T-helper 17 cell (primary cell): Measurements from ENCODE around the gene CDR2L. TPM values are rescaled to one million over a fixed set of nuclear protein-coding genes. Genes with fewer than 3 reads are reported as not detected.

ENCODE experiments used
- ATAC-seq: fragments of 150-1000 bp; cut with Tn5 transposase; 2 replicates; pipeline ENCODE4 v1.10.0; 2021; ENCODE audit warnings: mild to moderate bottlenecking, moderate library complexity
- DNase-seq, 3 donors: peaks; one replicate each; pipeline versions ENCODE4 v3.0.0 to v3.0.0-alpha.2; 2020 to 2021
- H3K9me3 ChIP-seq: one replicate; pipeline ENCODE4 v1.7.0; 2013; ENCODE audit warnings: low read length, mild to moderate bottlenecking; ENCODE audit not compliant: control insufficient read depth, poor library complexity, severe bottlenecking
- H3K27ac Mint-ChIP-seq: one replicate; pipeline ENCODE4 v1.8.0; 2022; ENCODE audit warnings: mild to moderate bottlenecking, moderate library complexity, mixed read lengths
- H3K27me3 Mint-ChIP-seq: one replicate; pipeline ENCODE4 v1.8.0; 2022; ENCODE audit warnings: mixed read lengths
- H3K36me3 Mint-ChIP-seq: one replicate; pipeline ENCODE4 v1.8.0; 2022; ENCODE audit warnings: low read depth, mixed read lengths
- H3K4me1 Mint-ChIP-seq: one replicate; pipeline ENCODE4 v1.8.0; 2022; ENCODE audit warnings: mild to moderate bottlenecking, mixed read lengths
- H3K4me3 Mint-ChIP-seq: one replicate; pipeline ENCODE4 v1.8.0; 2022; ENCODE audit warnings: mild to moderate bottlenecking, moderate library complexity, mixed read lengths
- total RNA-seq, 4 donors: library from RNA in 2 of 4; stranded (reverse) in 2 of 4; gene quantifications; one replicate each; pipeline ENCODE4 v1.2.3 and lab custom pipeline; 2022 to 2026

The CDR2L gene
- total RNA-seq, 2 donors from 2014 or later, result 0.86 TPM; not detected in 1

DNA sequence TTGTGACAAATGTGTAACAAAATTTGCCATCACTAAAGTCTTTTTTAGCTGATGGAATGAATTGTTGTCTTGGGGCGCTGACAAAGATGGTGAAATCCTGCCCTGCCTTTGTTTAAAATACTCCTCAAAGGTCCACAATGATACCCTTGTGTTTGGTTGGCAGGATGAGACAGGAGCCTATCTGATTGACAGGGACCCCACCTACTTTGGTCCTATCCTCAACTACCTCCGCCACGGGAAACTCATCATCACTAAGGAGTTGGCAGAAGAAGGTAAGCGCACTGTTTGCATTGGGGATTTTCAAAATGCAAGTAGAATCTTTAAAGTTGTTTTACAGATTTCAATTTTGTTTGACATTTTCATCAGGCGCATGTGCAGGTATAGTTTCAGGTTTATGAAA is 61.6 kb downstream of the CDR2L start:
- Mint-ChIP-seq H3K4me3 (no peak overlapping the region), H3K4me1 (peaks cover 27% of the 10 kb centered on the region), H3K36me3 (peaks cover 4% of the 10 kb centered on the region), H3K27ac (no peak overlapping the region), H3K27me3 (no peaks in the 10 kb centered on the region)
- no peaks in the 10 kb centered on the region for H3K9me3 ChIP-seq
- ATAC-seq (no peak), DNase-seq (no peak)

DNA sequence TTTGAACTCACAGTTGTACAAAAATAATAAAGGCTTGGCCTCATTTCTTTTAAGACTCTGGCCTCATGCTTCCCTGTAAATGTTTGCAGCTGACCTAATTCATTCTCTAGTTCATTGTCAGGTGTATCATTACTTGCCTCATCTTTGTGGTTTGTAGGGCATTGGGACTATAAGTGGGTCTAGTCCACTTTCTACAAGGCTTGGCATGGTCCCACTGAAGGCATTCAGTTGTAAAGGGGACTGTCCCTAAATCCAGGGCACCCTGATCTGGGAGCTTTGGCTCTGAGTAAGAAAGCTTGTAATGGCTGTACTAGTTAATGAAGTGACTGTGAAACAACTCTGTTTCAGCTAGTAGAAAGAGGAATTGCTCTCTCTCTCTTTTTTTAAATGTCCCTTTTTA is 62.3 kb downstream of the CDR2L start:
- ATAC-seq (no peak), DNase-seq (no peak)
- no peaks in the 10 kb centered on the region for H3K27me3 Mint-ChIP-seq
- no peak overlapping the region for H3K4me3 Mint-ChIP-seq
- no peaks in the 10 kb centered on the region for H3K9me3 ChIP-seq
- H3K4me1 Mint-ChIP-seq, result peaks cover 25% of the 10 kb centered on the region
- H3K27ac Mint-ChIP-seq, result no peak overlapping the region
- peaks cover 4% of the 10 kb centered on the region for H3K36me3 Mint-ChIP-seq

DNA sequence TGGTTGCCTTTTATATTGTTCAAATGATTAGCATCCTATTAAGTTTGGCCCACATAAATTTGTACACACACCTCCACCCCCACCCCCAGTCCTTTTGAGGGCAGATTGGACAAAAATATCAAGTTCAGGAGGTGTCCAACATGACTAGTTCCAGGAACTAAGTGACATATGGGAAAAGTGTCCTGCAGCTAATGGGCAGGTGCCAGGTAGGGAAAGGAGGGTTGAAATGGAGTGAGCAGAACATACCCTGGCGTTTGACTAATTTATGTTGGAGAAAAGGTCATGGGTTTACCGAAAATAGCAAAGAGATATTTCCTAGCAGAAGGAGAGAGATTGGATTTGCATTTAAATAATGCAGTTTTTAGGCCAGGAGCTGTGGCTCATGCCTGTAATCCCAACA is 64.5 kb downstream of the CDR2L start:
- H3K9me3 ChIP-seq, result no peaks in the 10 kb centered on the region
- no peaks in the 10 kb centered on the region for H3K27me3 Mint-ChIP-seq
- peak overlapping the region; percentile 29 for H3K27ac Mint-ChIP-seq
- DNase-seq (no peak), ATAC-seq (no peak)
- no peak overlapping the region for H3K4me3 Mint-ChIP-seq
- H3K4me1 Mint-ChIP-seq, result peaks cover 21% of the 10 kb centered on the region
- peaks cover 4% of the 10 kb centered on the region for H3K36me3 Mint-ChIP-seq

Other genes starting within 250 kb of the CDR2L start
- 100 to 1,000 TPM; 130 to 132 TPM for gene NHERF1, start 239.0 kb upstream of the CDR2L start, total RNA-seq
- gene NAT9, start 211.3 kb upstream of the CDR2L start, total RNA-seq, result 10 to 100 TPM; 32.3 to 32.8 TPM
- not detected for gene GRIN2C, start 127.7 kb upstream of the CDR2L start, total RNA-seq
- 1 to 10 TPM; 4.5 to 8.7 TPM for gene FDXR, start 114.6 kb upstream of the CDR2L start, total RNA-seq
- not detected for gene FADS6, start 94.0 kb upstream of the CDR2L start, total RNA-seq
- not detected for gene USH1G, start 64.4 kb upstream of the CDR2L start, total RNA-seq
- not detected for gene OTOP2, start 63.4 kb upstream of the CDR2L start, total RNA-seq
- gene OTOP3, start 51.7 kb upstream of the CDR2L start, total RNA-seq, result not detected
- gene HID1, start 14.9 kb upstream of the CDR2L start, total RNA-seq, result 10 to 100 TPM; 10.6 to 14.9 TPM
- gene MRPL58, start 25.0 kb downstream of the CDR2L start, total RNA-seq, result 10 to 100 TPM; 13.7 to 19.1 TPM
- 100 to 1,000 TPM; 123 to 145 TPM for gene ATP5PD, start 59.3 kb downstream of the CDR2L start, total RNA-seq
- 10 to 100 TPM; 20.4 to 27.7 TPM for gene KCTD2, start 59.6 kb downstream of the CDR2L start, total RNA-seq
- gene SLC16A5, start 100.3 kb downstream of the CDR2L start, total RNA-seq, result 10 to 100 TPM; 11.7 to 14.9 TPM
- gene ARMC7, start 122.3 kb downstream of the CDR2L start, total RNA-seq, result 1 to 10 TPM; 8.9 to 9.3 TPM
- gene NT5C, start 144.1 kb downstream of the CDR2L start, total RNA-seq, result 10 to 100 TPM; 20.6 to 29.8 TPM
- 10 to 100 TPM; 40.0 to 46.8 TPM for gene JPT1, start 166.9 kb downstream of the CDR2L start, total RNA-seq
- 100 to 1,000 TPM; 216 to 236 TPM for gene SUMO2, start 195.3 kb downstream of the CDR2L start, total RNA-seq
- gene NUP85, start 218.0 kb downstream of the CDR2L start, total RNA-seq, result 10 to 100 TPM; 75.0 to 75.3 TPM